HG02763 (cell line): ENCODE results near the gene TTPAL.

Experiments
- ATAC-seq: cut with Tn5 transposase; IDR thresholded peaks from one replicate; pipeline ENCODE4 v1.9.1; 2021; ENCODE audit warnings: mild to moderate bottlenecking, moderate library complexity; ENCODE audit not compliant: unreplicated experiment

Gene TTPAL

GRCh38 chr20:44532981-44533331 lies 57.3 kb downstream of the TTPAL start:
- ATAC-seq: no peak

- ATAC-seq: no peak
Observed at GRCh38 chr20:44533928-44534327, 58.3 kb downstream of the TTPAL start.

DNA sequence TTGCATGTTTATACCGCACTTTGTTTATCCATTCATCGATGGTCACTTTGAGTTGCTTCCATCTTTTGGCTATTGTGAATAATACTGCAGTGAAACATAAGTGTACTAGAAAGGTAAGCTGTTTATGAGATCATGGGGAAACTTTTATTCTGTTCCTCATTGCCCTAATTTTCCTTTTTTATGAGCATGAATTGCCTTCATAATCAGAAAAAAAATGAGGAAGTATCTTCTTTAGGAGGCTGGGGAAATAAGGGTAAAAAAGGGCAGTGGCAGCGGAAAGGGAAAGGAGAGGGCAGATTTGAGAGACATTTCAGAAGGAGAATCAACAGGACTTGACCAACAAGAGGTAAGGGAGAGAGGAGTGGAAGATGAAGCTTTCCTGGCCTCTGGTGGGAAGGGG lies 60.5 kb downstream of the TTPAL start:
- no peak for ATAC-seq

DNA sequence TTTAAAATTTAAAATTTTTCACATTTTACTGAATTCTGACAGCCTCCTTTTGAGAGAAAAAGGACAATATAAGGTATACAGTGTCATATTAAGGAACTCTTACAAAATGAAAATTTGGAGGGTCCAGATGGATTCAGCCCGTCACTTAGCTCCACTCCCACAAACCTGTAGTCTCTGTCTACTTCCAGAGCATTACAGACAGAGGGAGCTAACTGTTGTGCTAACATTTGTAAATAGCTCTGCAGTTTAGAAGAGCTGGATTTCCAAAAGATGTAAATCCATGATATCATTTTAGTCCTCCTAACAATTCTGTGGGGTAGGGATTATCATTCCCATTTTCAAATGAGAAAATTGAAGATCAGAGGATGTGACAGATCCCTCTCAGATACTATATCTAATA lies 62.3 kb downstream of the TTPAL start:
- no peak for ATAC-seq

GRCh38 chr20:44540834-44541233 lies 65.2 kb downstream of the TTPAL start:
- no peak for ATAC-seq

DNA sequence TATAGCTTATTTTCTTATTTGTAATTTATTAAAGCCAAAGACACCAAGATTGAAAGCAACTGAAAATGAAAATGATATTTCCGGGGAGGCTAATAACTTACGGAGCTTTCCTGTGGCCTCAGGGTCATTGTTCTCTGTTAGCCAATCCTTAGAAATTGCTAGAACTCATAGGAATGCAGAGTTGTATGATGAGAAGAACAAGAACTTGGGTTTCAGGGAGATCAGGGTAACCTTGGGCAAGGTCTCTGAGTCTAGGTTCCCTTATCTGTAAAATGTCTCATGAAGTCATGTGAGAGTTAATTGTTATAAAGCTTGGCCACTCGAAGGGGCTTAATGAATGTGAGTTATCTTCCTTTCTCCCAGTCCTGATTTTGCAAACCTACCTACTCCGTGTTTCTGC lies 66.3 kb downstream of the TTPAL start:
- no peak for ATAC-seq

GRCh38 chr20:44542890-44543289 lies 67.2 kb downstream of the TTPAL start:
- ATAC-seq: no peak

DNA sequence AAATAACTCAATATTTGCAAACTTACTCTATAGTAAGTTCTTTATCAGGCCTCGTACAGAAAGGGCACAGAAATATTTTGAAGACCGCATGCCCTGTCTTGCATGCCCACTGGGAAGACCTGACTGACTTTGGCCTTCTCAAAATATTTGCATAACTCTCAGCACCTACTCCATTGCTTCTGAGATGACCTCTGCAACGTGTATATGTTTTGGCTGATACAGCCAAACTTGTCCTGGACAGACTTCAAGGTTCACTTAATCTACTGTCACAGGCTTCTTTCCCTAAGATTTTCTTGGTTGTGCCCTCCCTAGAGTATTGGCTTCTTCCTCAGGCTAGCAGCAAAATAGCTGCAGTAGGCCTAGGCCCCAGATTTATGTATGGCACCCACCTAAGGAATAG lies 67.7 kb downstream of the TTPAL start:
- no peak for ATAC-seq
